H1 (cell line): ENCODE measurements around the gene C18orf63. TPM values are rescaled to one million over a fixed set of nuclear protein-coding genes. Genes with fewer than 3 reads are reported as not detected.

Source experiments
- CTCF ChIA-PET: fragments of 300-600 bp; sonication (Branson Sonifier 250); formaldehyde crosslinking; loops from one replicate; lab custom pipeline; 2021; ENCODE audit not compliant: partially characterized antibody; lab: Charles Lee
- POLR2A ChIA-PET: fragments of 300-600 bp; sonication (Branson Sonifier 250); formaldehyde crosslinking; loops from one replicate; lab custom pipeline; 2021; ENCODE audit warnings: inconsistent platforms; ENCODE audit not compliant: partially characterized antibody; lab: Charles Lee
- DNase-seq, 2 experiments: peaks; one replicate each; pipeline versions ENCODE4 v3.0.0 to v3.0.0-alpha.2; 2010 to 2022; ENCODE audit warnings: low spot score in 2 of 2, low read depth in 1 of 2, mixed read lengths in 1 of 2
- FAIRE-seq: peaks from 2 replicates; lab custom pipeline; 2011; peaks lifted over from hg19 to GRCh38; lab: Jason Lieb, UNC
- H2AFZ ChIP-seq: 2 replicates; pipeline ENCODE4 v1.8.1; 2012; ENCODE audit warnings: low read length, inconsistent platforms
- H2AK5ac ChIP-seq: 2 replicates; pipeline ENCODE4 v1.6.1; 2013; ENCODE audit warnings: low read depth, low read length
- H2BK120ac ChIP-seq: replicated peaks from 2 replicates; pipeline ENCODE3; 2013; ENCODE audit warnings: low read depth, low read length, inconsistent platforms
- H2BK12ac ChIP-seq: 2 replicates; pipeline ENCODE4 v1.6.1; 2013; ENCODE audit warnings: low read depth, low read length
- H2BK15ac ChIP-seq: 2 replicates; pipeline ENCODE4 v1.6.1; 2013; ENCODE audit warnings: low read length
- H2BK20ac ChIP-seq: 2 replicates; pipeline ENCODE4 v1.6.1; 2013; ENCODE audit warnings: low read length
- H2BK5ac ChIP-seq: 2 replicates; pipeline ENCODE4 v1.6.1; 2013; ENCODE audit warnings: low read depth, low read length
- H3K14ac ChIP-seq: 2 replicates; pipeline ENCODE4 v1.6.1; 2013; ENCODE audit warnings: inconsistent platforms; ENCODE audit not compliant: insufficient read length
- H3K18ac ChIP-seq: 2 replicates; pipeline ENCODE4 v1.6.1; 2013; ENCODE audit warnings: low read length; ENCODE audit errors: extremely low read depth
- H3K23ac ChIP-seq: 2 replicates; pipeline ENCODE4 v1.6.1; 2013; ENCODE audit warnings: inconsistent platforms; ENCODE audit not compliant: insufficient read length
- H3K23me2 ChIP-seq: 2 replicates; pipeline ENCODE4 v1.6.1; 2013; ENCODE audit warnings: low read depth, low read length
- H3K27ac ChIP-seq: 2 replicates; pipeline ENCODE4 v1.6.1; 2011; ENCODE audit warnings: low read depth, low read length, inconsistent platforms
- H3K27me3 ChIP-seq, 4 experiments: replicated peaks in 1 of 4; 1 replicate in 1 of 4; 2 replicates in 3 of 4; pipeline versions ENCODE4 v1.6.1 to v1.8.1; 2011 to 2013; ENCODE audit warnings: low read length in 3 of 4, mild to moderate bottlenecking in 3 of 4, inconsistent platforms in 2 of 4, mixed read lengths in 2 of 4, moderate library complexity in 1 of 4; ENCODE audit not compliant: control insufficient read depth in 3 of 4, insufficient read depth in 3 of 4; ENCODE audit errors: extremely low read depth in 1 of 4
- H3K36me3 ChIP-seq, 4 experiments: 2 replicates each; pipeline versions ENCODE4 v1.6.1 to v1.8.1; 2011 to 2013; ENCODE audit warnings: mild to moderate bottlenecking in 4 of 4, low read length in 3 of 4, moderate library complexity in 2 of 4, control low read depth in 1 of 4, inconsistent platforms in 1 of 4; ENCODE audit not compliant: insufficient read depth in 4 of 4, control insufficient read depth in 2 of 4
- H3K4ac ChIP-seq: replicated peaks from 2 replicates; pipeline ENCODE3; 2013; ENCODE audit warnings: low read length, low read depth, mixed read lengths, inconsistent platforms; ENCODE audit not compliant: insufficient read length
- H3K4me1 ChIP-seq, 4 experiments: replicated peaks in 1 of 4; 1 replicate in 1 of 4; 2 replicates in 3 of 4; pipeline versions ENCODE4 v1.6.1 to v1.8.1; 2011 to 2013; ENCODE audit warnings: low read length in 3 of 4, inconsistent platforms in 2 of 4, mixed read lengths in 1 of 4; ENCODE audit not compliant: insufficient read depth in 4 of 4, control insufficient read depth in 3 of 4
- H3K4me2 ChIP-seq, 2 experiments: 2 replicates each; pipeline versions ENCODE4 v1.6.1 to v1.8.1; 2011 to 2013; ENCODE audit warnings: low read depth in 2 of 2, low read length in 2 of 2, control low read depth in 1 of 2, inconsistent platforms in 1 of 2, mild to moderate bottlenecking in 1 of 2; ENCODE audit not compliant: insufficient read depth in 1 of 2
- H3K4me3 ChIP-seq, 4 experiments: fragments of 200-600, 300-600 bp in 1 of 4; sonication (generic), shearing (Covaris generic), sonication (Bioruptor Twin) in 1 of 4; 2 replicates each; pipeline versions ENCODE4 v1.5.1 to v1.8.1; 2011 to 2016; ENCODE audit warnings: low read length in 4 of 4, low read depth in 3 of 4, control low read depth in 2 of 4, inconsistent platforms in 2 of 4, mild to moderate bottlenecking in 2 of 4, mixed read lengths in 1 of 4, moderate library complexity in 1 of 4; ENCODE audit not compliant: insufficient read depth in 2 of 4; ENCODE audit errors: extremely low read depth in 1 of 4
- H3K56ac ChIP-seq: replicated peaks from 2 replicates; pipeline ENCODE3; 2013; ENCODE audit warnings: low read depth, mild to moderate bottlenecking, mixed read lengths, low read length, inconsistent platforms; ENCODE audit not compliant: insufficient read length
- H3K79me1 ChIP-seq: 2 replicates; pipeline ENCODE4 v1.6.1; 2013; ENCODE audit warnings: low read depth, low read length, control low read depth
- H3K79me2 ChIP-seq, 2 experiments: 2 replicates each; pipeline versions ENCODE4 v1.6.1 to v1.8.1; 2012 to 2013; ENCODE audit warnings: low read length in 2 of 2, mild to moderate bottlenecking in 2 of 2, inconsistent platforms in 1 of 2; ENCODE audit not compliant: insufficient read depth in 2 of 2, control insufficient read depth in 1 of 2
- H3K9ac ChIP-seq, 4 experiments: replicated peaks in 1 of 4; 1 replicate in 1 of 4; 2 replicates in 3 of 4; pipeline versions ENCODE4 v1.6.1 to v1.8.1; 2011 to 2013; ENCODE audit warnings: low read depth in 3 of 4, low read length in 3 of 4, control low read depth in 2 of 4, mild to moderate bottlenecking in 2 of 4, moderate library complexity in 2 of 4, inconsistent platforms in 1 of 4; ENCODE audit errors: extremely low read depth in 1 of 4
- H3K9me3 ChIP-seq, 2 experiments: 2 replicates each; pipeline versions ENCODE4 v1.6.1 to v1.8.1; 2012 to 2013; ENCODE audit warnings: mild to moderate bottlenecking in 2 of 2, moderate library complexity in 2 of 2, control low read depth in 1 of 2, inconsistent platforms in 1 of 2, low read depth in 1 of 2, low read length in 1 of 2, mixed read lengths in 1 of 2; ENCODE audit not compliant: insufficient read depth in 2 of 2
- H4K20me1 ChIP-seq, 2 experiments: replicated peaks in 1 of 2; 2 replicates each; pipeline versions ENCODE3 to v1.8.1; 2011 to 2013; ENCODE audit warnings: inconsistent platforms in 2 of 2, low read length in 2 of 2, mild to moderate bottlenecking in 1 of 2; ENCODE audit not compliant: insufficient read depth in 2 of 2, control insufficient read depth in 1 of 2
- H4K5ac ChIP-seq: 2 replicates; pipeline ENCODE4 v1.6.1; 2013; ENCODE audit warnings: low read length, low read depth, mixed read lengths, inconsistent platforms; ENCODE audit not compliant: insufficient read length
- H4K8ac ChIP-seq: 2 replicates; pipeline ENCODE4 v1.8.0; 2013; ENCODE audit warnings: mild to moderate bottlenecking, moderate library complexity, low read length, inconsistent platforms; ENCODE audit not compliant: insufficient read depth; ENCODE audit errors: extremely low read depth
- H4K91ac ChIP-seq: replicated peaks from 2 replicates; pipeline ENCODE3; 2013; ENCODE audit warnings: low read length, mixed read lengths, inconsistent platforms; ENCODE audit not compliant: insufficient read length
- BRCA1 ChIP-seq: IDR thresholded peaks from 2 replicates; pipeline ENCODE4 v1.6.1; 2012; ENCODE audit warnings: low read depth, low read length, improper control_type of control experiment
- CBX8 ChIP-seq: fragments of 300-800, 300-1000 bp; sonication (generic); IDR thresholded peaks from 2 replicates; pipeline ENCODE4 v1.7.1; 2016; ENCODE audit warnings: low read depth, low read length, borderline replicate concordance
- CHD1 ChIP-seq: IDR thresholded peaks from 2 replicates; pipeline ENCODE4 v1.6.1; 2012; ENCODE audit warnings: low read depth, low read length, improper control_type of control experiment
- CTBP2 ChIP-seq: IDR thresholded peaks from 2 replicates; pipeline ENCODE4 v1.7.0; 2011; ENCODE audit warnings: borderline replicate concordance, mild to moderate bottlenecking, moderate library complexity, mixed read lengths, low read length; ENCODE audit not compliant: insufficient read depth, insufficient read length
- EGR1 ChIP-seq: IDR thresholded peaks from 2 replicates; pipeline ENCODE4 v1.6.1; 2011; ENCODE audit warnings: low read depth, low read length, borderline replicate concordance
- FOSL1 ChIP-seq: IDR thresholded peaks from 2 replicates; pipeline ENCODE4 v1.6.1; 2011; ENCODE audit warnings: mild to moderate bottlenecking, low read depth, low read length, moderate library complexity; ENCODE audit not compliant: insufficient read depth
- GTF2F1 ChIP-seq: IDR thresholded peaks from 2 replicates; pipeline ENCODE4 v1.6.1; 2012; ENCODE audit warnings: low read depth, low read length, improper control_type of control experiment, borderline replicate concordance
- HDAC6 ChIP-seq: IDR thresholded peaks from one replicate; pipeline ENCODE4 v1.7.1; 2012; ENCODE audit warnings: low read depth, mild to moderate bottlenecking, inconsistent platforms, low read length, moderate library complexity
- KDM1A ChIP-seq: fragments of 200-600, 300-600 bp; sonication (generic); IDR thresholded peaks from 2 replicates; pipeline ENCODE4 v1.7.1; 2016; ENCODE audit warnings: mild to moderate bottlenecking, low read length, borderline replicate concordance
- POLR2AphosphoS5 ChIP-seq: IDR thresholded peaks from 2 replicates; pipeline ENCODE4 v1.6.1; 2011; ENCODE audit warnings: low read depth, low read length
- SAP30 ChIP-seq: fragments of 300-600 bp; sonication (generic); IDR thresholded peaks from 2 replicates; pipeline ENCODE4 v1.7.1; 2012; ENCODE audit warnings: low read length, moderate library complexity, mild to moderate bottlenecking, inconsistent platforms; ENCODE audit not compliant: insufficient read depth, insufficient replicate concordance
- SP2 ChIP-seq: IDR thresholded peaks from 2 replicates; pipeline ENCODE4 v1.6.1; 2012; ENCODE audit warnings: mild to moderate bottlenecking, low read length, inconsistent platforms
- SRF ChIP-seq: IDR thresholded peaks from 2 replicates; pipeline ENCODE4 v1.6.1; 2011; ENCODE audit warnings: mild to moderate bottlenecking, low read depth, low read length, moderate library complexity
- TBP ChIP-seq: IDR thresholded peaks from 2 replicates; pipeline ENCODE4 v1.6.1; 2011; ENCODE audit warnings: low read depth, low read length, improper control_type of control experiment
- TEAD4 ChIP-seq: IDR thresholded peaks from 2 replicates; pipeline ENCODE4 v1.6.1; 2012; ENCODE audit warnings: low read depth, low read length, inconsistent platforms, mixed read lengths
- WGBS, 2 experiments: shearing (Covaris generic) in 1 of 2; methylation state at CpG; one replicate each; pipeline versions ENCODE4 v1.1.6 to v1.1.7; 2013 to 2015; ENCODE audit warnings: low lambda C conversion rate in 2 of 2, mixed read lengths in 2 of 2, inconsistent platforms in 1 of 2, low coverage in 1 of 2, missing lambda C conversion rate in 1 of 2; ENCODE audit not compliant: insufficient replicate concordance in 2 of 2, insufficient coverage in 1 of 2, insufficient read length in 1 of 2; ENCODE audit errors: extremely low coverage in 1 of 2, missing lambda C conversion rate in 1 of 2; 5-methylcytosine and 5-hydroxymethylcytosine counted together
- polyA plus RNA-seq, 7 experiments: library from polyadenylated mRNA; depleted of rRNA in 3 of 7; stranded (reverse) in 5 of 7; unstranded in 2 of 7; fragments of >200 nt in 5 of 7; fragments of 200-250 nt in 2 of 7; gene quantifications; 1 replicate in 5 of 7; 2 replicates in 1 of 7; 4 replicates in 1 of 7; pipeline versions ENCODE4 v1.2.1 to v1.2.3, GENCODE V29; 2011 to 2013; ENCODE audit warnings: missing spikeins in 2 of 7, mixed read lengths in 2 of 7
- total RNA-seq: library from RNA; stranded (reverse); fragmentation: NEBNext Ultra II Directional; extraction: Animal tissue kit (Norgen Biotek cat#: 25700); gene quantifications from 2 replicates; pipeline ENCODE4 v1.2.1, GENCODE V29; 2021

C18orf63 gene
- total and polyA plus RNA-seq, 2 of the 8 experiments (the other 6 are each of a cell fraction or from before 2014, with no cell fraction given): not detected

DNA sequence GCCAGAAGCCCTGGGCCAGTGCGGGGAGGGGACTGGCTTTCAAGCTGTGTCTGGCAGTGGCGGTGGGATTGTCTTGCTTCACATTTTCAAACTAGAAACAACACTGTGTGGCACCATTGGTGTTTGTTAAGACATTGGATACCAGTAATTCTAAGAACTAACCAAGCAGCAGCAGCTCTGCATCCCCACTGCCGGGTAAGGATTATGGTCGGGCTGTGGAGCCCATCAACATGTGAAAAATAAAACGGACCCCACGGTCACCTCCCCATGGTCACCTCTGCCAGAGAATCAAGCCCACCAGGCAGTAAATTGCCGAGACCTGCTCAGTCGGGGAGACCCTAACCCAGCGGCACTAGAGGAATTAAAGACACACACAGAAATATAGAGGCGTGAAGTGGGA, 65.3 kb downstream of the C18orf63 start:
- Histone ChIP-seq H4K8ac (no peak overlapping the region), H3K36me3 (no peaks in the 10 kb centered on the region)
- TF ChIP-seq POLR2AphosphoS5 (no peak), FOSL1 (no peak), KDM1A (no peak), HDAC6 (no peak), EGR1 (no peak), BRCA1 (no peak), TEAD4 (no peak), GTF2F1 (no peak), CBX8 (no peak), SP2 (no peak), CTBP2 (no peak), SRF (no peak), TBP (no peak), CHD1 (no peak), SAP30 (no peak)

More for the DNA sequence above, 65.3 kb downstream of the C18orf63 start:
- Histone ChIP-seq H2BK12ac (no peak overlapping the region), H3K23me2 (no peaks in the 10 kb centered on the region), H3K27me3 (no peaks in the 10 kb centered on the region; a peak in 1 of 7 replicates), H2BK120ac (no peak overlapping the region), H3K4me1 (peaks cover 0 to 3% (median under 1%) of the 10 kb centered on the region in 4 experiments; a peak in 2 of 7 replicates), H3K23ac (no peak overlapping the region), H4K20me1 (no peaks in the 10 kb centered on the region), H3K4me3 (no peak overlapping the region), H3K4me2 (no peak overlapping the region), H3K14ac (no peak overlapping the region), H3K9ac (no peak overlapping the region), H2AK5ac (no peak overlapping the region), H2BK5ac (no peak overlapping the region), H3K27ac (no peak overlapping the region), H3K79me1 (no peaks in the 10 kb centered on the region), H4K5ac (no peak overlapping the region), H3K56ac (no peak overlapping the region), H4K91ac (no peak overlapping the region), H2AFZ (no peak overlapping the region), H2BK20ac (no peak overlapping the region), H3K4ac (no peak overlapping the region), H3K9me3 (peaks cover 7 to 19% of the 10 kb centered on the region in 2 experiments; a peak in 3 of 4 replicates), H3K18ac (no peak overlapping the region), H2BK15ac (no peak overlapping the region), H3K79me2 (no peaks in the 10 kb centered on the region)
- ChIA-PET POLR2A (no interaction called here), CTCF (no interaction called here)
- WGBS, 2 experiments: 94% methylated on average over 10 of the region's 10 CpGs; no CpG with 5 or more reads in 1 of the 2 experiments
- DNase-seq (peak in 1 of 2 experiments; percentile 16), FAIRE-seq (no peak)
